ENCODE results near the gene PUSL1.

The PUSL1 gene

GRCh38 chr1:1330366-1331067 lies 22.1 kb downstream of the PUSL1 start:
- ChIA-PET CTCF (no interaction called here), POLR2A (no interaction called here)
- no peak for DNase-seq (ENCODE audit: extremely low spot score)
- no peak for TF ChIP-seq SP1 (IDR thresholded peaks at IDR 0.05)
- TF ChIP-seq PKNOX1 (IDR thresholded peaks at IDR 0.05), result no peak
- no peak for TF ChIP-seq LEF1 (IDR thresholded peaks at IDR 0.05; ENCODE audit: borderline replicate concordance)
- TF ChIP-seq ELF4 (IDR thresholded peaks at IDR 0.05), result no peak
- TF ChIP-seq ARNT (IDR thresholded peaks at IDR 0.05), result no peak
- TF ChIP-seq HDGF (IDR thresholded peaks at IDR 0.05; ENCODE audit: borderline replicate concordance), result no peak
- TF ChIP-seq FOXM1 (IDR thresholded peaks at IDR 0.05; ENCODE audit: borderline replicate concordance), result no peak
- TF ChIP-seq TARDBP (IDR thresholded peaks at IDR 0.05), result no peak
- TF ChIP-seq CTBP1 (IDR thresholded peaks at IDR 0.05; ENCODE audit: borderline replicate concordance), result no peak
- no peak for TF ChIP-seq SUZ12 (IDR thresholded peaks at IDR 0.05)
- TF ChIP-seq ZNF384 (IDR thresholded peaks at IDR 0.05), result no peak

GRCh38 chr1:1331068-1331965 lies 22.9 kb downstream of the PUSL1 start, which contains the start of gene TAS1R3:
TSS of gene TAS1R3 (plus strand) at chr1:1331280. CDS start at chr1:1331346, 66 bp downstream.
- POLR2A ChIA-PET, result no interaction called here
- no peak for TF ChIP-seq ELF4 (IDR thresholded peaks at IDR 0.05)
- TF ChIP-seq PKNOX1 (IDR thresholded peaks at IDR 0.05), result no peak
- TF ChIP-seq FOXM1 (IDR thresholded peaks at IDR 0.05; ENCODE audit: borderline replicate concordance), result no peak
- TF ChIP-seq FOXA1 (IDR thresholded peaks at IDR 0.05), result no peak
- TF ChIP-seq LEF1 (IDR thresholded peaks at IDR 0.05; ENCODE audit: borderline replicate concordance), result no peak
- TF ChIP-seq ZNF384 (IDR thresholded peaks at IDR 0.05), result no peak
- no peak for TF ChIP-seq NFRKB (IDR thresholded peaks at IDR 0.05)
- TF ChIP-seq L3MBTL2 (conservative IDR thresholded peaks at IDR 0.05), result no peak
- no peak for TF ChIP-seq SUZ12 (IDR thresholded peaks at IDR 0.05)
- TF ChIP-seq CTBP1 (IDR thresholded peaks at IDR 0.05; ENCODE audit: borderline replicate concordance), result no peak
- TF ChIP-seq TARDBP (IDR thresholded peaks at IDR 0.05), result no peak
- no peak for TF ChIP-seq HDGF (IDR thresholded peaks at IDR 0.05; ENCODE audit: borderline replicate concordance)
- TF ChIP-seq FOXK2 (IDR thresholded peaks at IDR 0.05), result no peak
- TF ChIP-seq ARNT (IDR thresholded peaks at IDR 0.05), result no peak
- no peak for TF ChIP-seq BHLHE40 (IDR thresholded peaks at IDR 0.05; ENCODE audit: borderline replicate concordance)
- no peak for TF ChIP-seq SP1 (IDR thresholded peaks at IDR 0.05)
- no peak for DNase-seq (ENCODE audit: extremely low spot score)
- CTCF ChIA-PET, result no interaction called here

- ChIA-PET POLR2A (interaction anchor here (1.4 kb wide), 1 partner anchor 16 kb away, joined by 3 read pairs; no protein-coding TSS in a partner anchor), CTCF (no interaction called here)
- no peak for DNase-seq (ENCODE audit: extremely low spot score)
- no peak for TF ChIP-seq TARDBP (IDR thresholded peaks at IDR 0.05)
- TF ChIP-seq CTBP1 (IDR thresholded peaks at IDR 0.05; ENCODE audit: borderline replicate concordance), result no peak
- no peak for TF ChIP-seq PKNOX1 (IDR thresholded peaks at IDR 0.05)
- no peak for TF ChIP-seq SUZ12 (IDR thresholded peaks at IDR 0.05)
- TF ChIP-seq FOXA1 (IDR thresholded peaks at IDR 0.05), result no peak
- no peak for TF ChIP-seq ZNF384 (IDR thresholded peaks at IDR 0.05)
- no peak for TF ChIP-seq SP1 (IDR thresholded peaks at IDR 0.05)
- TF ChIP-seq HDGF (IDR thresholded peaks at IDR 0.05; ENCODE audit: borderline replicate concordance), result no peak
- TF ChIP-seq FOXM1 (IDR thresholded peaks at IDR 0.05; ENCODE audit: borderline replicate concordance), result no peak
- TF ChIP-seq FOXK2 (IDR thresholded peaks at IDR 0.05), result no peak
- TF ChIP-seq ELF4 (IDR thresholded peaks at IDR 0.05), result no peak
- no peak for TF ChIP-seq NFRKB (IDR thresholded peaks at IDR 0.05)
- no peak for TF ChIP-seq L3MBTL2 (conservative IDR thresholded peaks at IDR 0.05)
- no peak for TF ChIP-seq BHLHE40 (IDR thresholded peaks at IDR 0.05; ENCODE audit: borderline replicate concordance)
- no peak for TF ChIP-seq LEF1 (IDR thresholded peaks at IDR 0.05; ENCODE audit: borderline replicate concordance)
- no peak for TF ChIP-seq ARNT (IDR thresholded peaks at IDR 0.05)
Observed at GRCh38 chr1:1332031-1332755, 23.8 kb downstream of the PUSL1 start.

GRCh38 chr1:1332774-1333480 lies 24.5 kb downstream of the PUSL1 start:
- POLR2A ChIA-PET, result interaction anchor here (1.4 kb wide), 1 partner anchor 15 kb away, joined by 3 read pairs; no protein-coding TSS in a partner anchor
- CTCF ChIA-PET, result no interaction called here
- TF ChIP-seq ARNT (IDR thresholded peaks at IDR 0.05) (no peak), ZNF384 (IDR thresholded peaks at IDR 0.05) (no peak), BHLHE40 (IDR thresholded peaks at IDR 0.05; ENCODE audit: borderline replicate concordance) (no peak), L3MBTL2 (conservative IDR thresholded peaks at IDR 0.05) (no peak), ELF4 (IDR thresholded peaks at IDR 0.05) (no peak), FOXM1 (IDR thresholded peaks at IDR 0.05; ENCODE audit: borderline replicate concordance) (no peak), TARDBP (IDR thresholded peaks at IDR 0.05) (no peak), HDGF (IDR thresholded peaks at IDR 0.05; ENCODE audit: borderline replicate concordance) (no peak), SP1 (IDR thresholded peaks at IDR 0.05) (no peak), SUZ12 (IDR thresholded peaks at IDR 0.05) (no peak), CTBP1 (IDR thresholded peaks at IDR 0.05; ENCODE audit: borderline replicate concordance) (no peak), PKNOX1 (IDR thresholded peaks at IDR 0.05) (no peak), LEF1 (IDR thresholded peaks at IDR 0.05; ENCODE audit: borderline replicate concordance) (no peak), FOXA1 (IDR thresholded peaks at IDR 0.05) (no peak)
- no peak for DNase-seq (ENCODE audit: extremely low spot score)

Measured in HEK293T (cell line).